K562 (cell line): Measurements from ENCODE around the gene TLK2. TPM values are rescaled to one million over a fixed set of nuclear protein-coding genes. Genes with fewer than 3 reads are reported as not detected.

Source experiments
- ATAC-seq: fragments of 200-7000 bp; cut with Tn5 transposase; 3 replicates; pipeline ENCODE4 v1.9.1; 2020; ENCODE audit warnings: moderate library complexity
- BruUV-seq: library from RNA; stranded (reverse); fragments of 400-500 nt; replicated peaks from 2 replicates; lab custom pipeline; 2021; lab: Mats Ljungman, UMichigan
- CTCF ChIA-PET: fragments of 300-600 bp; formaldehyde crosslinking; extraction: SDS; loops from one replicate; lab custom pipeline; 2021; ENCODE audit warnings: low intra/inter-chr PET ratio; lab: Yijun Ruan, JAX
- POLR2A ChIA-PET: fragments of 300-600, 350-650 bp; sonication (Branson Sonifier 250); formaldehyde crosslinking; extraction: SDS; loops from one replicate; lab custom pipeline; 2021; ENCODE audit warnings: antibody characterized with exemption, inconsistent platforms; lab: Yijun Ruan, JAX
- DNase-seq, 4 experiments: peaks; one replicate each; pipeline versions ENCODE4 v3.0.0 to v3.0.0-alpha.2; 2011 to 2018; ENCODE audit warnings: low spot score in 3 of 4, mixed read lengths in 3 of 4; ENCODE audit errors: extremely low read depth in 1 of 4
- FAIRE-seq: peaks from 2 replicates; lab custom pipeline; 2011; peaks lifted over from hg19 to GRCh38; lab: Jason Lieb, UNC
- H2AFZ ChIP-seq: 2 replicates; pipeline ENCODE4 v1.6.0; 2011; ENCODE audit warnings: low read depth, low read length, control low read depth, inconsistent platforms
- H3K27ac ChIP-seq: fragments of 200-600 bp; 3 replicates; pipeline ENCODE4 v1.8.0; 2011; ENCODE audit warnings: low read depth, mild to moderate bottlenecking, control low read depth, inconsistent platforms, low read length, moderate library complexity, mixed read lengths; ENCODE audit errors: extremely low read depth
- H3K27me3 ChIP-seq, 2 experiments: fragments of 300-600 bp in 1 of 2; 2 replicates in 1 of 2; 3 replicates in 1 of 2; pipeline versions ENCODE4 v1.6.0 to v1.8.0; 2011; ENCODE audit warnings: inconsistent platforms in 2 of 2, low read length in 2 of 2, mild to moderate bottlenecking in 1 of 2, mixed read lengths in 1 of 2, moderate library complexity in 1 of 2; ENCODE audit not compliant: control insufficient read depth in 2 of 2, insufficient read depth in 2 of 2
- H3K36me3 ChIP-seq: fragments of 300-600 bp; 3 replicates; pipeline ENCODE4 v1.8.0; 2011; ENCODE audit warnings: mild to moderate bottlenecking, low read length, inconsistent platforms; ENCODE audit not compliant: control insufficient read depth, insufficient read depth
- H3K4me1 ChIP-seq, 2 experiments: fragments of 200-600 bp in 1 of 2; replicated peaks in 1 of 2; 2 replicates in 1 of 2; 3 replicates in 1 of 2; pipeline versions ENCODE4 v1.5.1 to v1.8.0; 2011; ENCODE audit warnings: inconsistent platforms in 2 of 2, low read length in 2 of 2, mild to moderate bottlenecking in 1 of 2, mixed read lengths in 1 of 2, moderate library complexity in 1 of 2; ENCODE audit not compliant: control insufficient read depth in 2 of 2, insufficient read depth in 2 of 2
- H3K4me2 ChIP-seq: 2 replicates; pipeline ENCODE4 v1.6.1; 2011; ENCODE audit warnings: low read length, control low read depth, inconsistent platforms, mixed read lengths; ENCODE audit not compliant: insufficient read depth
- H3K4me3 ChIP-seq: fragments of 200-600 bp; sonication (generic), shearing (Covaris generic); 2 replicates; pipeline ENCODE4 v1.5.1; 2016; ENCODE audit warnings: control low read depth, inconsistent platforms
- H3K79me2 ChIP-seq: fragments of 200-600 bp; 3 replicates; pipeline ENCODE4 v1.8.0; 2011; ENCODE audit warnings: low read length, inconsistent platforms; ENCODE audit not compliant: control insufficient read depth, insufficient read depth
- H3K9ac ChIP-seq, 2 experiments: 2 replicates each; pipeline versions ENCODE4 v1.6.0 to v1.6.1; 2011; ENCODE audit warnings: low read depth in 2 of 2, low read length in 2 of 2, control low read depth in 1 of 2, inconsistent platforms in 1 of 2, mild to moderate bottlenecking in 1 of 2, mixed read lengths in 1 of 2; ENCODE audit not compliant: insufficient read depth in 1 of 2
- H3K9me1 ChIP-seq: one replicate; pipeline ENCODE4 v1.6.0; 2011; ENCODE audit warnings: inconsistent platforms, mild to moderate bottlenecking, low read length, moderate library complexity; ENCODE audit not compliant: control insufficient read depth, insufficient read depth
- H3K9me3 ChIP-seq: replicated peaks from 2 replicates; pipeline ENCODE4 v1.5.1; 2011; ENCODE audit warnings: low read depth, low read length, inconsistent platforms; ENCODE audit not compliant: control insufficient read depth, insufficient read depth
- H4K20me1 ChIP-seq: replicated peaks from 2 replicates; pipeline ENCODE4 v1.6.1; 2011; ENCODE audit warnings: low read length, inconsistent platforms, mixed read lengths; ENCODE audit not compliant: control insufficient read depth, insufficient read depth
- CREB3L1 ChIP-seq: fragments of 450-650 bp; IDR thresholded peaks from 2 replicates; pipeline ENCODE4 v1.6.1; 2014; ENCODE audit warnings: low read depth, mild to moderate bottlenecking, moderate library complexity, borderline replicate concordance
- CREBBP ChIP-seq: IDR thresholded peaks from one replicate; pipeline ENCODE4 v1.6.1; 2012; ENCODE audit warnings: low read depth, mild to moderate bottlenecking, control low read depth, inconsistent platforms, low read length
- FOXJ2 ChIP-seq: fragments of 200-800 bp; sonication (Bioruptor generic); IDR thresholded peaks from 2 replicates; pipeline ENCODE4 v1.6.1; 2016; ENCODE audit warnings: missing genetic modification characterization, missing compliant biosample characterization
- JUN ChIP-seq, 2 experiments: sonication (generic) in 1 of 2; formaldehyde crosslinking in 1 of 2; IDR thresholded peaks; 2 replicates each; pipeline versions ENCODE4 v1.6.1 to v1.8.0; 2012 to 2022; ENCODE audit warnings: borderline replicate concordance in 2 of 2, mild to moderate bottlenecking in 2 of 2, improper control_type of control experiment in 1 of 2, low read depth in 1 of 2, low read length in 1 of 2, missing genetic modification reagents in 1 of 2
- KAT7 ChIP-seq: sonication (generic); formaldehyde crosslinking; IDR thresholded peaks from 2 replicates; pipeline ENCODE4 v1.8.0; 2022; ENCODE audit warnings: missing genetic modification reagents, mild to moderate bottlenecking, borderline replicate concordance
- MYNN ChIP-seq, 2 experiments: sonication (generic); formaldehyde crosslinking in 1 of 2; IDR thresholded peaks; 2 replicates each; pipeline versions ENCODE4 v1.5.0 to v1.6.1; 2016 to 2020; ENCODE audit warnings: antibody characterized with exemption in 1 of 2, missing genetic modification reagents in 1 of 2
- POU5F1 ChIP-seq: fragments of 150-350 bp; IDR thresholded peaks from 2 replicates; pipeline ENCODE4 v1.6.1; 2014; ENCODE audit warnings: borderline replicate concordance, low read length, low read depth, mild to moderate bottlenecking; ENCODE audit not compliant: partially characterized antibody
- STAT6 ChIP-seq: sonication (generic); formaldehyde crosslinking; IDR thresholded peaks from 2 replicates; pipeline ENCODE4 v1.8.1; 2023; ENCODE audit warnings: mild to moderate bottlenecking, missing genetic modification reagents
- TARDBP ChIP-seq: fragments of 450-650 bp; IDR thresholded peaks from 2 replicates; pipeline ENCODE4 v1.6.1; 2016
- TEAD2 ChIP-seq: fragments of 450-650 bp; IDR thresholded peaks from 2 replicates; pipeline ENCODE4 v1.6.1; 2016; ENCODE audit warnings: missing genetic modification characterization, control low read depth, missing compliant biosample characterization
- TFAP4 ChIP-seq: sonication (generic); formaldehyde crosslinking; IDR thresholded peaks from 2 replicates; pipeline ENCODE4 v1.8.0; 2022; ENCODE audit warnings: missing genetic modification reagents, mild to moderate bottlenecking, moderate library complexity, borderline replicate concordance
- ZBTB34 ChIP-seq: fragments of 250-450 bp; sonication (Bioruptor Pico); IDR thresholded peaks from 2 replicates; pipeline ENCODE4 v1.8.0; 2021; ENCODE audit warnings: mild to moderate bottlenecking, moderate library complexity
- ZSCAN32 ChIP-seq: fragments of 450-650 bp; formaldehyde crosslinking; IDR thresholded peaks from 2 replicates; pipeline ENCODE4 v1.4.0; 2020; ENCODE audit warnings: mild to moderate bottlenecking, moderate library complexity
- WGBS: fragments of 100-300 bp; shearing (Covaris generic); methylation state at CpG from one replicate; pipeline ENCODE4 v1.1.6; 2016; ENCODE audit warnings: low coverage, mixed read lengths; ENCODE audit not compliant: insufficient coverage; ENCODE audit errors: missing lambda C conversion rate; 5-methylcytosine and 5-hydroxymethylcytosine counted together
- in situ Hi-C: fragments of 300-500 bp; cut with MboI; formaldehyde crosslinking; loops from 4 replicates; pipeline ENCODE4 v1.15.0; 2018; ENCODE audit warnings: inconsistent platforms, mixed read lengths
- intact Hi-C: fragments of 100-400 bp; cut with micrococcal nuclease; formaldehyde crosslinking; loops from 2 replicates; pipeline ENCODE4 v1.14.2; 2022
- polyA plus RNA-seq, 8 experiments: library from polyadenylated mRNA; depleted of rRNA in 4 of 8; stranded (reverse) in 5 of 8; unstranded in 3 of 8; fragments of >200 nt; fragmentation: Nextera tagmentation in 2 of 8; fragmentation: Illumina TruSeq in 1 of 8; extraction: Ambion mirVana in 2 of 8; extraction: Trizol in 1 of 8; gene quantifications; 2 replicates each; pipeline versions ENCODE4 v1.2.1 to v1.2.3, GENCODE V29; 2011 to 2014; ENCODE audit warnings: inconsistent platforms in 1 of 8, missing spikeins in 1 of 8
- total RNA-seq, 7 experiments: library from RNA; depleted of rRNA in 6 of 7; stranded (reverse); fragments of >200 nt in 6 of 7; fragmentation: Illumina TruSeq in 2 of 7; extraction: Trizol in 2 of 7; gene quantifications; 2 replicates each; pipeline versions ENCODE4 v1.2.1 to v1.2.3, GENCODE V29; 2011 to 2021; ENCODE audit warnings: low replicate concordance in 1 of 7

Gene TLK2
- total and polyA plus RNA-seq, 9 of the 15 experiments (the other 6 are each of a cell fraction or from before 2014, with no cell fraction given), result 10.1 to 51.9 (median 32.4) TPM

- no peak for TF ChIP-seq STAT6 (CRISPR knock-in tag)
Observed at GRCh38 chr17:62600805-62601204, 122.2 kb downstream of the TLK2 start (continued).

GRCh38 chr17:62601471-62601870 lies 122.8 kb downstream of the TLK2 start:
- Histone ChIP-seq H4K20me1 (no peaks in the 10 kb centered on the region), H3K36me3 (peaks cover 74% of the 10 kb centered on the region), H3K27me3 (no peaks in the 10 kb centered on the region), H3K9me3 (no peaks in the 10 kb centered on the region), H2AFZ (no peak overlapping the region), H3K79me2 (no peaks in the 10 kb centered on the region), H3K4me2 (no peak overlapping the region), H3K9me1 (no peaks in the 10 kb centered on the region)
- ATAC-seq (no peak), DNase-seq (no peak), FAIRE-seq (no peak)
- no TSS peak for BruUV-seq
- intact Hi-C loops, result no loop called here
- TF ChIP-seq ZBTB34 (CRISPR knock-in tag), result no peak
- no peak for TF ChIP-seq ZSCAN32 (CRISPR knock-in tag)
- no peak for TF ChIP-seq POU5F1
- TF ChIP-seq FOXJ2 (tag), result no peak
- TF ChIP-seq TEAD2, result no peak
- no peak for TF ChIP-seq TFAP4 (CRISPR knock-in tag)
- TF ChIP-seq MYNN (IDR thresholded peaks at IDR 0.05), result no peak
- TF ChIP-seq MYNN (CRISPR knock-in tag; IDR thresholded peaks at IDR 0.05), result no peak
- no peak for TF ChIP-seq TARDBP
- TF ChIP-seq CREB3L1, result no peak
- TF ChIP-seq CREBBP, result no peak
- no peak for TF ChIP-seq JUN (IDR thresholded peaks at IDR 0.05; ENCODE audit: borderline replicate concordance, low read depth, low read length)
- TF ChIP-seq JUN (CRISPR knock-in tag; IDR thresholded peaks at IDR 0.05; ENCODE audit: borderline replicate concordance), result no peak
- no peak for TF ChIP-seq KAT7 (CRISPR knock-in tag)
- TF ChIP-seq, all 486 proteins: peak for 0
- 87% methylated on average over 2 of the region's 2 CpGs for WGBS
- Histone ChIP-seq H3K9ac (no peak overlapping the region), H3K4me3 (no peak overlapping the region), H3K4me1 (no peaks in the 10 kb centered on the region), H3K27ac (no peak overlapping the region)
- in situ Hi-C loops, result no loop called here
- POLR2A ChIA-PET, result interaction anchor here (0.9 to 1.0 kb wide), 2 partner anchors 9 to 14 kb away, joined by 3 to 4 read pairs; no protein-coding TSS in a partner anchor
- CTCF ChIA-PET, result no interaction called here
